Upper lobe of right lung (tissue), 1 donor: ENCODE data around the gene GLB1L. TPM values are rescaled to one million over a fixed set of nuclear protein-coding genes. Genes with fewer than 3 reads are reported as not detected.

ENCODE experiments used
- ATAC-seq: fragments of 200-7000 bp; cut with Tn5 transposase; one replicate; pipeline ENCODE4 v1.9.1; 2020; ENCODE audit warnings: mild to moderate bottlenecking, moderate library complexity
- DNase-seq: peaks from one replicate; pipeline ENCODE4 v3.0.0-alpha.2; 2020
- H3K27ac ChIP-seq: fragments of 200-600 bp; one replicate; pipeline ENCODE4 v1.8.0; 2022
- H3K27me3 ChIP-seq: fragments of 200-600 bp; one replicate; pipeline ENCODE4 v1.8.0; 2022; ENCODE audit warnings: mild to moderate bottlenecking
- H3K36me3 ChIP-seq: fragments of 200-600 bp; one replicate; pipeline ENCODE4 v1.8.0; 2022
- H3K4me1 ChIP-seq: fragments of 200-600 bp; one replicate; pipeline ENCODE4 v1.8.0; 2022
- H3K4me3 ChIP-seq: fragments of 200-600 bp; one replicate; pipeline ENCODE4 v1.8.0; 2022; ENCODE audit warnings: mild to moderate bottlenecking
- H3K9me3 ChIP-seq: fragments of 200-600 bp; one replicate; pipeline ENCODE4 v1.8.0; 2022
- intact Hi-C: fragments of 100-400 bp; cut with DNase I; formaldehyde crosslinking; loops from one replicate; pipeline ENCODE4 v1.11.0; 2022
- total RNA-seq: library from RNA; stranded (reverse); fragmentation: NEBNext Ultra II Directional; extraction: Animal tissue kit (Norgen Biotek cat#: 25700); gene quantifications from one replicate; pipeline ENCODE4 v1.2.1, GENCODE V29; 2021
- TF ChIP-seq, protein P1 (sequence below): fragments of 200-600 bp; IDR thresholded peaks from one replicate; pipeline ENCODE4 v1.8.0; 2022; ENCODE audit warnings: antibody characterized with exemption
- donor health status: DM: no; HTN: yes; CAD: no; lungs with severe emphysema.

The GLB1L gene
- total RNA-seq, 1 donor from 2014 or later = 10.0 TPM

DNA sequence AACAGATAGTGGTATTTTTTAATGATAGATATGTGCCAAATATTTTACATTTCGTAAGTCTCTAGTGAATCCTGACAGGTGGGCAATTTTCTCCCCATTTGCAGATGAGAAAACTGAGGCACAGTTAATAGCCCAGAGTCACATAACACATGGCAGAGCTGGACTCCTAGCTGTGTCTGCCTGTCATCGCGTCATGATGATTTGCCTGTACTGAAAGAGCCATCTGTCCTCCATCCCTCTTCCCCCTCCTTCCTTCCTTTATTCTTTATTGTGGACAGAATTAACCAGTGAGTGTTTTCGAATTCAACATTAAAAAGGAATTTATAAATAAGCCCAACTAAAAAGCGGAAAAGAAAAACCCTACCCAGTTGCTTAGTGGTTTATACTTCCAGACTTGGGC is 37.1 kb upstream of the GLB1L start:
- DNase-seq (no peak), ATAC-seq (no peak)

GRCh38 chr2:219281588-219281987 is 36.3 kb upstream of the GLB1L start:
- H3K27me3 ChIP-seq = no peaks in the 10 kb centered on the region
- no peak overlapping the region for H3K4me3 ChIP-seq
- DNase-seq (no peak), ATAC-seq (no peak)
- peaks cover 51% of the 10 kb centered on the region for H3K36me3 ChIP-seq
- intact Hi-C loops = no loop called here
- H3K4me1 ChIP-seq = peaks cover 20% of the 10 kb centered on the region
- no peak overlapping the region for H3K27ac ChIP-seq
- no peaks in the 10 kb centered on the region for H3K9me3 ChIP-seq
- TF ChIP-seq, protein P1, sequence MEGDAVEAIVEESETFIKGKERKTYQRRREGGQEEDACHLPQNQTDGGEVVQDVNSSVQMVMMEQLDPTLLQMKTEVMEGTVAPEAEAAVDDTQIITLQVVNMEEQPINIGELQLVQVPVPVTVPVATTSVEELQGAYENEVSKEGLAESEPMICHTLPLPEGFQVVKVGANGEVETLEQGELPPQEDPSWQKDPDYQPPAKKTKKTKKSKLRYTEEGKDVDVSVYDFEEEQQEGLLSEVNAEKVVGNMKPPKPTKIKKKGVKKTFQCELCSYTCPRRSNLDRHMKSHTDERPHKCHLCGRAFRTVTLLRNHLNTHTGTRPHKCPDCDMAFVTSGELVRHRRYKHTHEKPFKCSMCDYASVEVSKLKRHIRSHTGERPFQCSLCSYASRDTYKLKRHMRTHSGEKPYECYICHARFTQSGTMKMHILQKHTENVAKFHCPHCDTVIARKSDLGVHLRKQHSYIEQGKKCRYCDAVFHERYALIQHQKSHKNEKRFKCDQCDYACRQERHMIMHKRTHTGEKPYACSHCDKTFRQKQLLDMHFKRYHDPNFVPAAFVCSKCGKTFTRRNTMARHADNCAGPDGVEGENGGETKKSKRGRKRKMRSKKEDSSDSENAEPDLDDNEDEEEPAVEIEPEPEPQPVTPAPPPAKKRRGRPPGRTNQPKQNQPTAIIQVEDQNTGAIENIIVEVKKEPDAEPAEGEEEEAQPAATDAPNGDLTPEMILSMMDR = no peak

More for the DNA sequence above, 37.1 kb upstream of the GLB1L start:
- intact Hi-C loops = no loop called here
- peaks cover 20% of the 10 kb centered on the region for H3K4me1 ChIP-seq
- H3K4me3 ChIP-seq = no peak overlapping the region
- TF ChIP-seq, protein P1 = no peak
- peaks cover 51% of the 10 kb centered on the region for H3K36me3 ChIP-seq
- no peak overlapping the region for H3K27ac ChIP-seq
- no peaks in the 10 kb centered on the region for H3K9me3 ChIP-seq
- H3K27me3 ChIP-seq = no peaks in the 10 kb centered on the region

- ATAC-seq = no peak
- peaks cover 51% of the 10 kb centered on the region for H3K36me3 ChIP-seq
Observed at GRCh38 chr2:219280651-219281050, 35.4 kb upstream of the GLB1L start.

DNA sequence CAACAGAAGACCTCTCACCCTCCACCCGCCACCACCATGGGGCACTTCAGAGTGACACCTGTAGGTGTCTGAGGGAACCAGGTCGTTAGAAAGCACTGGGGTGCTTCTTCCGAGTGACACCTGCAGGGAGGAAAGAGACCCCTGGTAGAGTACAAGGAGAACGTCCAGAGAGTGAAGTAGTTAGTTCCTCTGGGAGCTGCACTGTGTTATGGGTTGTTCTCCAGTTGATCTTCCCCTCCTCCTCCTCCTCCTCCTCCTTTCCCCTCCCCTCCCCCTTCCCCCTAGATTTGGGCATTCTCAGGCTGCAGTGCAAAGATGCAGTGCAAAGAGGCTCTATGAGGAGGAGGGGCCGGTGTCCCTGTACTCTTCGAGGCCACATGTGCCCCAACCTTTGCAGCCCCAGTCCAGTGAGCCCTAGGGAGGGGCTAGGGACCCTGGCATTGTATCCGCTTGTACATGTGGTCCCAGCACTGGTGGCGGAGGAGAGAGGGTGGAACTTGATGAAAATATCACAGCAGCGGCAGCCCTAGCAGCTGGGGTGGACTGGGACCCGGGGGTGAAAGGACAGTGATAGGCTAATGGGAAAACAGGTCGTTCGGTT is 34.8 kb upstream of the GLB1L start:
- Histone ChIP-seq H3K4me3 (peak overlapping the region; percentile 88), H3K27me3 (no peaks in the 10 kb centered on the region), H3K27ac (peak overlapping the region; percentile 99), H3K36me3 (peaks cover 47% of the 10 kb centered on the region), H3K4me1 (peaks cover 20% of the 10 kb centered on the region), H3K9me3 (no peaks in the 10 kb centered on the region)
- TF ChIP-seq, protein P1 = no peak
- no peak for ATAC-seq
- no peak for DNase-seq
- intact Hi-C loops = no loop called here

More at GRCh38 chr2:219280651-219281050, 35.4 kb upstream of the GLB1L start:
- intact Hi-C loops = no loop called here
- no peak for DNase-seq
- H3K27ac ChIP-seq = no peak overlapping the region
- TF ChIP-seq, protein P1 = no peak
- H3K27me3 ChIP-seq = no peaks in the 10 kb centered on the region
- H3K9me3 ChIP-seq = no peaks in the 10 kb centered on the region
- H3K4me1 ChIP-seq = peaks cover 20% of the 10 kb centered on the region
- H3K4me3 ChIP-seq = no peak overlapping the region

- Histone ChIP-seq H3K4me3 (peak within 1 kb of the TSS; percentile 88), H3K36me3 (peaks cover 40% of the 10 kb centered on the region), H3K4me1 (peaks cover 20% of the 10 kb centered on the region), H3K27me3 (no peaks in the 10 kb centered on the region), H3K9me3 (no peaks in the 10 kb centered on the region), H3K27ac (peak within 1 kb of the TSS; percentile 99)
- intact Hi-C loops = no loop called here
- peak; percentile 96 for ATAC-seq
- peak; percentile 99 for DNase-seq
- TF ChIP-seq, protein P1 = peak; percentile 7
Observed at GRCh38 chr2:219279151-219279915, 34.1 kb upstream of the GLB1L start, which contains the start of gene DNAJB2. Gene DNAJB2 (plus strand): TSS chr2:219279366. CDS start chr2:219279834, 468 bp downstream.
